B cell (primary cell): ENCODE measurements around the gene SLC9A7. TPM values are rescaled to one million over a fixed set of nuclear protein-coding genes. Genes with fewer than 3 reads are reported as not detected.

Experiments
- ATAC-seq: fragments of 200-7000 bp; cut with Tn5 transposase; one replicate; pipeline ENCODE4 v1.10.0; 2021; ENCODE audit warnings: low read depth, mild to moderate bottlenecking, moderate number of reproducible peaks, moderate library complexity
- CTCF ChIA-PET: fragments of 350-600 bp; sonication (Branson Sonifier 250); formaldehyde crosslinking; loops from one replicate; lab custom pipeline; 2021; ENCODE audit warnings: antibody characterized with exemption, inconsistent platforms; lab: Charles Lee
- POLR2A ChIA-PET: fragments of 350-600 bp; sonication (Branson Sonifier 250); formaldehyde crosslinking; loops from one replicate; lab custom pipeline; 2021; ENCODE audit warnings: antibody characterized with exemption; lab: Charles Lee
- DNase-seq: peaks from one replicate; pipeline ENCODE4 v3.0.0; 2013
- H2AFZ ChIP-seq: 2 replicates; pipeline ENCODE4 v1.6.1; 2012; ENCODE audit warnings: mild to moderate bottlenecking, low read depth, low read length; ENCODE audit not compliant: insufficient read depth, poor library complexity, severe bottlenecking
- H3K27ac ChIP-seq, 2 donors: 1 replicate in 1 of 2; 2 replicates in 1 of 2; pipeline ENCODE4 v1.5.1; 2012 to 2013; ENCODE audit warnings: low read length in 2 of 2, mild to moderate bottlenecking in 2 of 2, moderate library complexity in 1 of 2
- H3K27me3 ChIP-seq, 4 experiments: fragments of 200-600 bp in 1 of 4; sonication (generic) in 1 of 4; replicated peaks in 1 of 4; 1 replicate in 2 of 4; 2 replicates in 2 of 4; pipeline versions ENCODE4 v1.6.1 to v1.7.0; 2013 to 2016; ENCODE audit warnings: low read length in 3 of 4, mild to moderate bottlenecking in 2 of 4, mixed read lengths in 1 of 4, moderate library complexity in 1 of 4; ENCODE audit not compliant: insufficient read depth in 4 of 4, control insufficient read depth in 3 of 4; ENCODE audit errors: control extremely low read depth in 1 of 4
- H3K36me3 ChIP-seq, 2 experiments: replicated peaks in 1 of 2; 1 replicate in 1 of 2; 2 replicates in 1 of 2; pipeline versions ENCODE4 v1.6.1 to v1.7.1; 2013; ENCODE audit warnings: low read length in 1 of 2; ENCODE audit not compliant: insufficient read depth in 2 of 2, control insufficient read depth in 1 of 2; ENCODE audit errors: control extremely low read depth in 1 of 2, extremely low read depth in 1 of 2
- H3K4me1 ChIP-seq, 2 donors: fragments of 200-600 bp in 1 of 2; sonication (generic) in 1 of 2; 1 replicate in 1 of 2; 2 replicates in 1 of 2; pipeline versions ENCODE4 v1.5.1 to v1.6.1; 2013 to 2017; ENCODE audit warnings: low read length in 2 of 2; ENCODE audit not compliant: control insufficient read depth in 2 of 2, insufficient read depth in 2 of 2
- H3K4me2 ChIP-seq: replicated peaks from 2 replicates; pipeline ENCODE3; 2012; ENCODE audit warnings: mild to moderate bottlenecking, low read depth, low read length; ENCODE audit not compliant: poor library complexity, severe bottlenecking
- H3K4me3 ChIP-seq, 5 experiments: fragments of 200-600 bp in 1 of 5; sonication (generic) in 1 of 5; 1 replicate in 3 of 5; 2 replicates in 2 of 5; pipeline versions ENCODE4 v1.5.1 to v1.7.0; 2011 to 2016; ENCODE audit warnings: low read length in 4 of 5, mild to moderate bottlenecking in 4 of 5, low read depth in 2 of 5, control low read depth in 1 of 5, moderate library complexity in 1 of 5; ENCODE audit not compliant: insufficient read depth in 1 of 5; ENCODE audit errors: control extremely low read depth in 1 of 5, extremely low read depth in 1 of 5
- H3K79me2 ChIP-seq: fragments of 200-600 bp; sonication (generic); one replicate; pipeline ENCODE4 v1.6.0; 2016; ENCODE audit warnings: low read length; ENCODE audit not compliant: control insufficient read depth, insufficient read depth
- H3K9ac ChIP-seq: fragments of 200-600 bp; sonication (generic); 2 replicates; pipeline ENCODE4 v1.6.1; 2017; ENCODE audit warnings: mild to moderate bottlenecking, low read length, moderate library complexity
- H3K9me3 ChIP-seq, 3 donors: one replicate each; pipeline versions ENCODE4 v1.6.1 to v1.7.1; 2013; ENCODE audit warnings: low read length in 2 of 3; ENCODE audit not compliant: control insufficient read depth in 2 of 3, insufficient read depth in 1 of 3; ENCODE audit errors: control extremely low read depth in 1 of 3
- H4K20me1 ChIP-seq: 2 replicates; pipeline ENCODE4 v1.6.0; 2012; ENCODE audit warnings: mild to moderate bottlenecking, low read length; ENCODE audit not compliant: insufficient read depth, control insufficient read depth, poor library complexity, severe bottlenecking
- H3K27ac Mint-ChIP-seq: one replicate; pipeline ENCODE4 v1.8.0; 2021; ENCODE audit warnings: mixed read lengths
- H3K27me3 Mint-ChIP-seq: one replicate; pipeline ENCODE4 v1.8.0; 2021; ENCODE audit warnings: mixed read lengths
- H3K4me1 Mint-ChIP-seq: one replicate; pipeline ENCODE4 v1.8.0; 2021; ENCODE audit warnings: mixed read lengths
- H3K4me3 Mint-ChIP-seq: one replicate; pipeline ENCODE4 v1.8.0; 2021; ENCODE audit warnings: mixed read lengths
- H3K9me3 Mint-ChIP-seq: one replicate; pipeline ENCODE4 v1.8.0; 2022; ENCODE audit warnings: mixed read lengths; ENCODE audit not compliant: insufficient read depth
- CTCF ChIP-seq: fragments of 200-600 bp; IDR thresholded peaks from one replicate; pipeline ENCODE4 v1.8.0; 2022; ENCODE audit warnings: antibody characterized with exemption, mild to moderate bottlenecking
- EZH2 ChIP-seq: IDR thresholded peaks from 2 replicates; pipeline ENCODE4 v1.6.1; 2012; ENCODE audit warnings: borderline replicate concordance, low read depth, mild to moderate bottlenecking, moderate library complexity, low read length; ENCODE audit not compliant: insufficient read depth, poor library complexity, severe bottlenecking
- WGBS: methylation state at CpG from one replicate; pipeline ENCODE4 v1.1.5; 2013; ENCODE audit warnings: missing lambda C conversion rate; ENCODE audit not compliant: insufficient coverage; 5-methylcytosine and 5-hydroxymethylcytosine counted together
- intact Hi-C: fragments of 100-400 bp; cut with micrococcal nuclease; formaldehyde crosslinking; loops from one replicate; pipeline ENCODE4 v1.10.0; 2022
- polyA plus RNA-seq: library from polyadenylated mRNA; depleted of rRNA; stranded (reverse); fragments of >200 nt; gene quantifications from 2 replicates; pipeline ENCODE4 v1.2.3, GENCODE V29; 2012
- total RNA-seq, 2 donors: library from RNA; stranded (reverse); fragments of 120-200 nt in 1 of 2; gene quantifications; 1 replicate in 1 of 2; 2 replicates in 1 of 2; pipeline versions ENCODE4 v1.2.3 to v1.2.4, GENCODE V29; 2013 to 2022

SLC9A7 gene
- total and polyA plus RNA-seq, 2 donors (not counting 1 experiment from before 2014, with no cell fraction given), result 24.9 to 53.2 TPM

- H3K79me2 ChIP-seq, result no peaks in the 10 kb centered on the region
- H2AFZ ChIP-seq, result no peak overlapping the region
- H3K27ac ChIP-seq, result no peak overlapping the region
- no peak for DNase-seq
- no peaks in the 10 kb centered on the region for H3K27me3 ChIP-seq
- no CpG with 5 or more reads among the region's 1 CpG for WGBS
- ChIA-PET POLR2A (interaction anchor here (0.5 kb wide), 1 partner anchor 805 kb away, joined by 6 read pairs; no protein-coding TSS in a partner anchor), CTCF (interaction anchor here (1.1 kb wide), 1 partner anchor 15 kb away, joined by 4 read pairs; no protein-coding TSS in a partner anchor)
- no peaks in the 10 kb centered on the region for H3K9me3 Mint-ChIP-seq
- intact Hi-C loops, result no loop called here
- peaks cover 9% of the 10 kb centered on the region for H3K4me1 Mint-ChIP-seq
- H3K4me2 ChIP-seq, result no peak overlapping the region
- H4K20me1 ChIP-seq, result no peaks in the 10 kb centered on the region
- no peak overlapping the region for H3K4me3 Mint-ChIP-seq
- no peak overlapping the region for H3K4me3 ChIP-seq
- TF ChIP-seq CTCF (no peak), EZH2 (no peak)
- no peaks in the 10 kb centered on the region for H3K36me3 ChIP-seq
- H3K9me3 ChIP-seq, result no peaks in the 10 kb centered on the region
- H3K4me1 ChIP-seq, result peaks cover 4 to 6% of the 10 kb centered on the region in 2 donors
- no peak overlapping the region for H3K27ac Mint-ChIP-seq
- no peak overlapping the region for H3K9ac ChIP-seq
- no peaks in the 10 kb centered on the region for H3K27me3 Mint-ChIP-seq
- ATAC-seq, result no peak
Observed at GRCh38 chrX:46582966-46583365, 176.0 kb downstream of the SLC9A7 start.

- Mint-ChIP-seq H3K27ac (no peak overlapping the region), H3K9me3 (no peaks in the 10 kb centered on the region), H3K4me3 (no peak overlapping the region), H3K27me3 (no peaks in the 10 kb centered on the region), H3K4me1 (peaks cover 5% of the 10 kb centered on the region)
- no peak overlapping the region for H2AFZ ChIP-seq
- no peak for ATAC-seq
- no peaks in the 10 kb centered on the region for H3K4me1 ChIP-seq
- H3K4me2 ChIP-seq, result no peak overlapping the region
- no peak overlapping the region for H3K4me3 ChIP-seq
- POLR2A ChIA-PET, result no interaction called here
- intact Hi-C loops, result no loop called here
- CTCF ChIA-PET, result interaction anchor here (1.1 kb wide), 1 partner anchor 16 kb away, joined by 4 read pairs; no protein-coding TSS in a partner anchor
- H3K79me2 ChIP-seq, result no peaks in the 10 kb centered on the region
- no peaks in the 10 kb centered on the region for H3K9me3 ChIP-seq
- H3K36me3 ChIP-seq, result no peaks in the 10 kb centered on the region
- H3K27me3 ChIP-seq, result no peaks in the 10 kb centered on the region
- no CpG with 5 or more reads among the region's 3 CpGs for WGBS
- H4K20me1 ChIP-seq, result no peaks in the 10 kb centered on the region
- TF ChIP-seq CTCF, result no peak
- no peak for TF ChIP-seq EZH2
- H3K27ac ChIP-seq, result no peak overlapping the region
- DNase-seq, result no peak
- no peak overlapping the region for H3K9ac ChIP-seq
Observed at GRCh38 chrX:46582325-46582724, 176.6 kb downstream of the SLC9A7 start.
